Stimulated activated CD8-positive, alpha-beta memory T cell treated with anti-CD3 and anti-CD28 coated beads, Interleukin-4, amount 100 ng/mL, for 48 hours (primary cell): ENCODE measurements around the gene LRIT2.
"Not testable (repeated sequence)": the region's sequence is repeated elsewhere in the genome, so short reads cannot be mapped to it uniquely, and the experiment has no call there.

Source experiments
- DNase-seq: peaks from one replicate; pipeline ENCODE4 v3.0.0-alpha.2; 2020

The LRIT2 gene

GRCh38 chr10:84205049-84205852 is 20.1 kb downstream of the LRIT2 start:
- peak; percentile 87 for DNase-seq

- no peak for DNase-seq
These were observed 20.7 kb downstream of the LRIT2 start for GRCh38 chr10:84204610-84205009.

GRCh38 chr10:84204122-84204521 is 21.2 kb downstream of the LRIT2 start:
- DNase-seq, result no peak

GRCh38 chr10:84202349-84202748 is 23.0 kb downstream of the LRIT2 start:
- no peak for DNase-seq

- no peak for DNase-seq
These were observed 23.7 kb downstream of the LRIT2 start for GRCh38 chr10:84201682-84202081.

DNA sequence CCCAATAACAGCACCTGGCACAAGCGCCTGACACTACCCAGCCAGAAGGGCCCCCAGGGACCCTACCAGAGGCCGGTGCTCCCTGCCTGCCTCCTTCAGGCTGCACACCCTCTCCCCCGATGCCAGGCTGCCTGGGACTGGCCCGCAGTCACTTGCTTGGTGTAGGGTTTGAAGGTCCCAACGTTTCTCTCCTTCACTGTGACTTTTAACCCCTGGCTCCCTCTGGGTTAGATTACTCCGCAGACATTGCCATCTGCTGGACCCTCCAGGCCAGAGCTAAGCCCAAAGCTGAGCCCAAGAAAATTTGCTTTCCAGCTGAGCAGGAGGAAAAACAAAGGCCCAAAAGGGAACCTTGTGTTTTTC is 24.1 kb downstream of the LRIT2 start:
- no peak for DNase-seq

DNA sequence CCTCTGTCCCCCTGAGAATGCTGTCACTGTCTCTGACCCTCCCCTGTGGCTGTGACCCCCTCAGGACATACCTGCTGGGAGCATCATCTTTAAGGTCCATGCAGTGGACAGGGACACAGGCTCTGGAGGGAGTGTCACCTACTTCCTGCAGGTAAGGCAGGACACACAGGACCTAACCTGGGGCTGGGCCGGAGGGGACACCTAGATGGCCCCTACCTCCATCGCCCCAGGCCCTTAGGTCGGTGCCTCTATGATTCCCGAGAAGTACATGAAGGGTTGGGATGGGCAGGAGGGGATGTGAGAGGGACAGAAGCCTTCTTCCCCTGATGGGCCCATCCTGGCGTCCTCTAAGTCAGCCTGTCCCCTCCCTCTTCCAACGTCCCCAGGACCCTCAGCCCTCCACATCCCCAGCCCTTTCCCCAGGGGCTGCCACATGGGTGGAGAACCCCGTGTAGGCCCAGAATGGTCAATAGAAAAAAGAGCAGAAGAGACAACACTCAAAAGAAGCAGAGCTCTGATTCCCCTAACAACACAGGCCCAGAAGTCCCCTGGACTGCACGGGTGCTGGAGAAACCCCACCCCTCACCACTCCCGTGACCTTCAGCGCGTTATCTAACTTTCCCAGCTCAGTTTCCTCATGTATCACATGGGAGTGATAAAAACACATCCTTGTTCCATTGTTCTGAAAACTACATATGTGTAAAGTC is 24.7 kb downstream of the LRIT2 start:
- DNase-seq, result no peak

GRCh38 chr10:84198206-84198915 is 27.0 kb downstream of the LRIT2 start:
- no peak for DNase-seq

GRCh38 chr10:84197643-84198042 is 27.7 kb downstream of the LRIT2 start:
- DNase-seq, result no peak

- no peak for DNase-seq
These were observed 28.4 kb downstream of the LRIT2 start for GRCh38 chr10:84196941-84197340.

DNA sequence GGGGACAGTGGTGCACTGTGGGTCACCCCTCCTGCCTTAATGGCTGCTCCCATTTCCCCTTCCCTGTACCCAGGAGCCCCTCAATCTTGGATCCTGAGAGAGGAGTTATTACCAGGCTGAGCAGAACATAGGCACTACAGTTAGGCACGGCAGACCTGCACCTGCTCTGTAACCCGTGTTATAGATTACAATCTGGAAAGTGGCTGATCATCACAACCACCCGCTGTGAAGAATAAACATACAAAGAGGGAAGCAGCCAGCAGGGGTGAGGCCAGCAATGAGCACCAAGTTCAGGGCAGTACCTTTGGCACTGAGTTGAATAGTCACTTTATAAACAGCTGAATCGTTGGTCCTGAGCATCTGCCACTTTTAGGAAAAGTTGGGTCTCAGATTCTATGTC is 29.3 kb downstream of the LRIT2 start:
- DNase-seq, result no peak

GRCh38 chr10:84195044-84195830 is 30.1 kb downstream of the LRIT2 start:
- no peak for DNase-seq

GRCh38 chr10:84194424-84195043 is 30.8 kb downstream of the LRIT2 start, which contains the start of gene CDHR1:
Gene CDHR1 (plus strand): TSS chr10:84194537. CDS start chr10:84194761, 224 bp downstream.
- peak; percentile 65 for DNase-seq

DNA sequence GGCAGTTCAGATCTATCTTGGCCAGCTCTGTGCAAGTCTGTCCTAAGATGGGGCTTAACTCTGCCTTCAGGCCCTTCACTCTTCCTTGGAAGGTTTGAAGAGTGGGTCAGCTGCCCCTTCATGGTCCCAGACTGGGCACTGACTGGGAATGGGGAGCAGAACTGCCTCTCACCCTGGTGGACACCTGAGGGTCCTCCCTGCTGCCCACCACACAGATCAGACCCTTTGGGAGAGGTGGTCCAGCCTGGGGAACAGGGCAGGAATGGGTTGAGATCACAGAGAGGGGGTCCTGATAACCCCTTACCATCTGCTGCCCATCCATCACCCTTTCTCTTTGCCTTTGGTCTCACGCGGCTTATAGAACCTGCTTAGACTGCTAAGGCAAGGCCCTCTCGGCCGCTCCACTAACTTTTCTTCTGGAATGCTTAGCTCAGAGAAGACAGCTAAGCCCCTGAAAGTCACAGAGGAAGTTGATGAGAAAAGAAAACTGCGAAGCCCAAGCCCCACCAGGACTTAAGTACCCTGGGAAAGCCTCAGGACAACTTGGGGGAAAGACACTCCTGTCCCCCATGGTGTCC is 31.4 kb downstream of the LRIT2 start:
- DNase-seq, result no peak

DNA sequence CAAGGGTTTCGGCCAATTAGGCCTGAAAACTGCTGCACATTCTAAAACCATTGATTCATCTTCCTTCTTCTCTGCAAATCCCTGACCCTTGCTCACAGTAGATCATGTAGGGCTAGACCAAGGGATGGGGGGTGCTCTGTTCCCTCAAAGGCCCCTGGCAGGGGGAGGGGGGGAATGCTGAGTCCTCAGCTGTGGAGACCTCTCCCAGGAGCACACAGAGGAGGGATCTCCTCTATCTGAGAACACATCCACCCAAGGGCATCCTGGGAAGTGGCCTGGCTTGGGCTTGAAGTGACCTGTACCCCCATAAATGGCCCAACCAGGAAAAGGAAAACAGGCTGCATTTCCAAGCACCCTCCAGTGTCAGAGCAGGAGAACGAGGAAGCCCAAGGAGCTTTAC is 32.0 kb downstream of the LRIT2 start:
- DNase-seq, result no peak

- no peak for DNase-seq
These were observed 34.2 kb downstream of the LRIT2 start for GRCh38 chr10:84191106-84191505.

DNA sequence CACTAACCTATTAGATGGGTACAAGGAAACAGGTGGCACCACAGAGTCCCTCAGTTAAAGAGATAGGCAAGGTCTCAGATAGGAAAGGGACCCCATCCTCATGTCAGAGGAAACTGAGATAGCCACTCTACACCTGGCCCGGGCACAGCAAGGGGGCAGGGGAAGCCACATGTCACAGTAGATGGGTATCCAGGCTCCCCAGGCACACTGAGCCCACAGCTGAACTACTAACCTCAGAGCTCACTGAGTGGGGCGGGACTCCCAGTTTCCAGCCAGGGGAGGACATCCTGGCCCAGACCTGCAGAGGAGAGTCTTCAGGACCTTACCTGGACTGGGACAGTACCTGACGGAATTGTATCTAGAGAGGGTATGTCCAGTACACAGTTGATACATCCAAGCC is 34.7 kb downstream of the LRIT2 start:
- no peak for DNase-seq

DNA sequence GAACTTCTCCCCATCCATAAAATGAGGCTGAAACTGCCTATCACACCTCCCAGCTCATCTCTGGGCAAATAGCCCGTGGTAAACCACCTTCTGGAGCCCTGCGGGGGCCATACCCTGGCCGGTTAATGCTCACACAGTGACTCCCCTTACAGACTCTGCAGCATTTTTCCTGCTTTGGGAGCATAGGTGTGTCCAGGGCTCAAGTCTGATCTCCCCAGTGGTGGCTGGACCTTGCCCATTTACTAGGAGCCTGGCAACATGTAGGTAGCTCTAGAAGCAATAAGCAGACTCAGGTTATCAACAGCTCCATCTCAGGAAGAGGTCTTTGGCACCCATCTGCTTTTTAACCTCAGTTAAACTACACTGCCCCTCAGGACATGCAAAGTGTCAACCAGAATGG is 36.5 kb downstream of the LRIT2 start:
- DNase-seq, result no peak

DNA sequence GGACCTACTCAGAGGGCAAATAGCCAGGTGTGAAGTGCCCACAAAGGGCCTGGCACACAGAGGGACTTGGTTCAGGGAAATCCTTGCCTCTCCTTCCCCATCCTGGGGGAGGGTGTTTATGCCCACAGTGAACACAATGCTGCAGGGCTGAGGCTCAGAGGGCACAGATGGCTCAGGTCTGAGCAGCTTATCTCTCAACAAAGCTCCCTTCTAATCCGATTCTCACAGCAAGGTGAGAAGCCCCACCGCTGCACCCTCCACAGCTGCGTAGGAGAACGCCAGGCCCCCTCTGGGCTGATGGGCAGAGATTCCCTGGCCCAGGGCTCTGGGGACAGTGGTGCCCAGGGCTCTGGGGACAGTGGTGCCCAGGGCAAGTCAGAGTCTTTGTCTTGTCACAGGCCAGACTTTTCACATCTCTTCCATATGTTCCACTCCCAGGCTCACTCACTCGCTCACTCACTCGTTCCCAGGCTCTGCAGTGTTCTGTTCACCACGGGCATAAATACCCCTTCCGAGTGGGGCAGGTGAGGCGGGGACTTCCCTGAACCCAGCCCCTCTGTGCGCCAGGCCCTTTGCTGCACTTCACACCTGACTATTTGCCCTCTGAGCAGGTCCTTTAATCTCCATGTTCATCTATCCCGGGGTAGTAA is 39.7 kb downstream of the LRIT2 start:
- DNase-seq, result no peak

DNA sequence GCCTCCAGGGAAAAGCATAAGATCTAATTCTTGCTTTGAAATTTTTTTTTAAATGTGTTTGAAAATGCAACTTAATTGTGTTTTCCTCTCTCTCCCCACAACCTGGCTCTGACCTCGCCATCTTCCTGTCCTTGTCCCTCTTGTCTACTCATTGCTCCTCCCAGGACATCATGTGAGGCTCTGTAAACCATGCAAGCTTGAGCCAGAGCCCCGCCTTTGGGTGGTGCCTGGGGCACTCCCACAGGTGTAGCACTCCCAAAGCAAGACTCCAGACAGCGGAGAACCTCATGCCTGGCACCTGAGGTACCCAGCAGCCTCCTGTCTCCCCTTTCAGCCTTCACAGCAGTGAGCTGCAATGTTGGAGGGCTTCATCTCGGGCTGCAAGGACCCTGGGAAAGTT is 40.8 kb downstream of the LRIT2 start:
- DNase-seq, result no peak

GRCh38 chr10:84181631-84182030 is 43.7 kb downstream of the LRIT2 start:
- no peak for DNase-seq

DNA sequence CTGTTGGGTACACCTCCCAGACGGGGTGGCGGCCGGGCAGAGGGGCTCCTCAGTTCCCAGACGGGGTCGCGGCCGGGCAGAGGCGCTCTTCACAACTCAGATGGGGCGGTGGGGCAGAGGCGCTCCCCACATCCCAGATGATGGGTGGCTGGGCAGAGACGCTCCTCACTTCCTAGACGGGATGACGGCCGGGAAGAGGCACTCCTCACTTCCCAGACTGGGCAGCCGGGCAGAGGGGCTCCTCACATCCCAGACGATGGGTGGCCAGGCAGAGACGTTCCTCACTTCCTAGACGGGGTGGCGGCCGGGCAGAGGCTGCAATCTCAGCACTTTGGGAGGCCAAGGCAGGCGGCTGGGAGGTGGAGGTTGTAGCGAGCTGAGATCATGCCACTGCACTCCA is 45.0 kb downstream of the LRIT2 start:
- DNase-seq, result not testable (repeated sequence)
